ENCODE data around the gene FOXO1. TPM values are rescaled to one million over a fixed set of nuclear protein-coding genes. Genes with fewer than 3 reads are reported as not detected.

Gene FOXO1
- total and polyA plus RNA-seq, 2 experiments from 2014 or later, result 32.4 to 68.0 TPM

DNA sequence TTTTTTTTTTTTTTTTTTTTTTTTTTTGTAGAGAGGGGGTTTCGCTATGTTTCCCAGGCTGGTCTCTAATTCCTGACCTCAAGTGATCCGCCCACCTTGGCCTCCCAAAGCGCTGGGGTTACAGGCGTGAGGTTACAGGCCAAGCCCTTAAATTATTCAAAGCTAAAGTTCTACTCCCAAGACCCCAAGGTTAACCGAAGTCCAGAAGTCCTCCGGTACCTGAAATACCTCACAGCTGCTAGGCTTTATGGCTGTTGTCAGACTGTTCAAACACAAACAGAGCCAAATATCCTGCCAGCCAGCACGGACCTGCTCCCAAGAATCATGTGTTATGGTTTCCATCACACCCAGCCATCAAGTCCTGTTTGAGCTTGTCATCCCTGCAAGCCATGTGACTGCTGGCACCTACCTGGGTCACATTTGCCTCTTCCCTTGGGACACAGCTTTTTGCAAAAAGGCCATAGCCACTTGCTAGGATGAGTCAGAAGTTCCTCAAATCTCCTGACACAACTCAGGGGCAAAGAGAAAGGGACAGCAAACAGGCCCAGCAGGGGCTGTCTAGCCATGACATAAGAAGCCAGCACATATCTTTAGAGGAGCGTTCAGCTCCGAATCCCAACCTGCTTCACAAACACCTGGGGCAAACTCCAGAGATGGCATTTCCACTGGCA lies 129.9 kb downstream of the FOXO1 start:
- no peak for ATAC-seq
- no peak overlapping the region for H2AFZ ChIP-seq
- no peak overlapping the region for H3K27ac ChIP-seq (ENCODE audit: low read depth)
- Mint-ChIP-seq H3K27ac (no peak overlapping the region), H3K27me3 (ENCODE audit: insufficient read depth, low read depth, poor library complexity) (no peaks in the 10 kb centered on the region), H3K9me3 (0 out of 3 replicates have a peak, but pooled peaks cover 3% of the 10 kb centered on the region), H3K4me1 (peaks cover 28% of the 10 kb centered on the region), H3K4me3 (no peak overlapping the region), H3K36me3 (ENCODE audit: low read depth) (no peaks in the 10 kb centered on the region)
- no peaks in the 10 kb centered on the region for H4K20me1 ChIP-seq (replicated peaks; ENCODE audit: insufficient read depth)
- no peaks in the 10 kb centered on the region for H3F3A ChIP-seq (replicated peaks; ENCODE audit: low read depth)
- no peaks in the 10 kb centered on the region for H3K9me2 ChIP-seq (ENCODE audit: insufficient read depth)
- TF ChIP-seq NANOG (IDR thresholded peaks at IDR 0.05; ENCODE audit: borderline replicate concordance) (no peak), JUNB (IDR thresholded peaks at IDR 0.05; ENCODE audit: unreplicated experiment) (no peak), ZNF114 (CRISPR knock-in tag; IDR thresholded peaks at IDR 0.05) (no peak), CREB1 (CRISPR knock-in tag; IDR thresholded peaks at IDR 0.05; ENCODE audit: low read depth) (no peak), EZH2 (IDR thresholded peaks at IDR 0.05; ENCODE audit: low read depth, unreplicated experiment) (no peak), ZNF331 (CRISPR knock-in tag; IDR thresholded peaks at IDR 0.05; ENCODE audit: low read depth) (no peak), EZH2phosphoT487 (IDR thresholded peaks at IDR 0.05; ENCODE audit: unreplicated experiment) (no peak), STAT1 (IDR thresholded peaks at IDR 0.05; ENCODE audit: unreplicated experiment) (no peak), POLR2AphosphoS5 (IDR thresholded peaks at IDR 0.05; ENCODE audit: low read depth) (no peak)
- TF ChIP-seq, protein P1, sequence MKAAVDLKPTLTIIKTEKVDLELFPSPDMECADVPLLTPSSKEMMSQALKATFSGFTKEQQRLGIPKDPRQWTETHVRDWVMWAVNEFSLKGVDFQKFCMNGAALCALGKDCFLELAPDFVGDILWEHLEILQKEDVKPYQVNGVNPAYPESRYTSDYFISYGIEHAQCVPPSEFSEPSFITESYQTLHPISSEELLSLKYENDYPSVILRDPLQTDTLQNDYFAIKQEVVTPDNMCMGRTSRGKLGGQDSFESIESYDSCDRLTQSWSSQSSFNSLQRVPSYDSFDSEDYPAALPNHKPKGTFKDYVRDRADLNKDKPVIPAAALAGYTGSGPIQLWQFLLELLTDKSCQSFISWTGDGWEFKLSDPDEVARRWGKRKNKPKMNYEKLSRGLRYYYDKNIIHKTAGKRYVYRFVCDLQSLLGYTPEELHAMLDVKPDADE (IDR thresholded peaks at IDR 0.05), result no peak
- TF ChIP-seq, protein P2, sequence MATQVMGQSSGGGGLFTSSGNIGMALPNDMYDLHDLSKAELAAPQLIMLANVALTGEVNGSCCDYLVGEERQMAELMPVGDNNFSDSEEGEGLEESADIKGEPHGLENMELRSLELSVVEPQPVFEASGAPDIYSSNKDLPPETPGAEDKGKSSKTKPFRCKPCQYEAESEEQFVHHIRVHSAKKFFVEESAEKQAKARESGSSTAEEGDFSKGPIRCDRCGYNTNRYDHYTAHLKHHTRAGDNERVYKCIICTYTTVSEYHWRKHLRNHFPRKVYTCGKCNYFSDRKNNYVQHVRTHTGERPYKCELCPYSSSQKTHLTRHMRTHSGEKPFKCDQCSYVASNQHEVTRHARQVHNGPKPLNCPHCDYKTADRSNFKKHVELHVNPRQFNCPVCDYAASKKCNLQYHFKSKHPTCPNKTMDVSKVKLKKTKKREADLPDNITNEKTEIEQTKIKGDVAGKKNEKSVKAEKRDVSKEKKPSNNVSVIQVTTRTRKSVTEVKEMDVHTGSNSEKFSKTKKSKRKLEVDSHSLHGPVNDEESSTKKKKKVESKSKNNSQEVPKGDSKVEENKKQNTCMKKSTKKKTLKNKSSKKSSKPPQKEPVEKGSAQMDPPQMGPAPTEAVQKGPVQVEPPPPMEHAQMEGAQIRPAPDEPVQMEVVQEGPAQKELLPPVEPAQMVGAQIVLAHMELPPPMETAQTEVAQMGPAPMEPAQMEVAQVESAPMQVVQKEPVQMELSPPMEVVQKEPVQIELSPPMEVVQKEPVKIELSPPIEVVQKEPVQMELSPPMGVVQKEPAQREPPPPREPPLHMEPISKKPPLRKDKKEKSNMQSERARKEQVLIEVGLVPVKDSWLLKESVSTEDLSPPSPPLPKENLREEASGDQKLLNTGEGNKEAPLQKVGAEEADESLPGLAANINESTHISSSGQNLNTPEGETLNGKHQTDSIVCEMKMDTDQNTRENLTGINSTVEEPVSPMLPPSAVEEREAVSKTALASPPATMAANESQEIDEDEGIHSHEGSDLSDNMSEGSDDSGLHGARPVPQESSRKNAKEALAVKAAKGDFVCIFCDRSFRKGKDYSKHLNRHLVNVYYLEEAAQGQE (IDR thresholded peaks at IDR 0.05; ENCODE audit: unreplicated experiment), result no peak
- TF ChIP-seq, protein P3, sequence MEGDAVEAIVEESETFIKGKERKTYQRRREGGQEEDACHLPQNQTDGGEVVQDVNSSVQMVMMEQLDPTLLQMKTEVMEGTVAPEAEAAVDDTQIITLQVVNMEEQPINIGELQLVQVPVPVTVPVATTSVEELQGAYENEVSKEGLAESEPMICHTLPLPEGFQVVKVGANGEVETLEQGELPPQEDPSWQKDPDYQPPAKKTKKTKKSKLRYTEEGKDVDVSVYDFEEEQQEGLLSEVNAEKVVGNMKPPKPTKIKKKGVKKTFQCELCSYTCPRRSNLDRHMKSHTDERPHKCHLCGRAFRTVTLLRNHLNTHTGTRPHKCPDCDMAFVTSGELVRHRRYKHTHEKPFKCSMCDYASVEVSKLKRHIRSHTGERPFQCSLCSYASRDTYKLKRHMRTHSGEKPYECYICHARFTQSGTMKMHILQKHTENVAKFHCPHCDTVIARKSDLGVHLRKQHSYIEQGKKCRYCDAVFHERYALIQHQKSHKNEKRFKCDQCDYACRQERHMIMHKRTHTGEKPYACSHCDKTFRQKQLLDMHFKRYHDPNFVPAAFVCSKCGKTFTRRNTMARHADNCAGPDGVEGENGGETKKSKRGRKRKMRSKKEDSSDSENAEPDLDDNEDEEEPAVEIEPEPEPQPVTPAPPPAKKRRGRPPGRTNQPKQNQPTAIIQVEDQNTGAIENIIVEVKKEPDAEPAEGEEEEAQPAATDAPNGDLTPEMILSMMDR (conservative IDR thresholded peaks at IDR 0.05; ENCODE audit: low read depth in 2 of 2), result no peak
- TF ChIP-seq, protein P4, sequence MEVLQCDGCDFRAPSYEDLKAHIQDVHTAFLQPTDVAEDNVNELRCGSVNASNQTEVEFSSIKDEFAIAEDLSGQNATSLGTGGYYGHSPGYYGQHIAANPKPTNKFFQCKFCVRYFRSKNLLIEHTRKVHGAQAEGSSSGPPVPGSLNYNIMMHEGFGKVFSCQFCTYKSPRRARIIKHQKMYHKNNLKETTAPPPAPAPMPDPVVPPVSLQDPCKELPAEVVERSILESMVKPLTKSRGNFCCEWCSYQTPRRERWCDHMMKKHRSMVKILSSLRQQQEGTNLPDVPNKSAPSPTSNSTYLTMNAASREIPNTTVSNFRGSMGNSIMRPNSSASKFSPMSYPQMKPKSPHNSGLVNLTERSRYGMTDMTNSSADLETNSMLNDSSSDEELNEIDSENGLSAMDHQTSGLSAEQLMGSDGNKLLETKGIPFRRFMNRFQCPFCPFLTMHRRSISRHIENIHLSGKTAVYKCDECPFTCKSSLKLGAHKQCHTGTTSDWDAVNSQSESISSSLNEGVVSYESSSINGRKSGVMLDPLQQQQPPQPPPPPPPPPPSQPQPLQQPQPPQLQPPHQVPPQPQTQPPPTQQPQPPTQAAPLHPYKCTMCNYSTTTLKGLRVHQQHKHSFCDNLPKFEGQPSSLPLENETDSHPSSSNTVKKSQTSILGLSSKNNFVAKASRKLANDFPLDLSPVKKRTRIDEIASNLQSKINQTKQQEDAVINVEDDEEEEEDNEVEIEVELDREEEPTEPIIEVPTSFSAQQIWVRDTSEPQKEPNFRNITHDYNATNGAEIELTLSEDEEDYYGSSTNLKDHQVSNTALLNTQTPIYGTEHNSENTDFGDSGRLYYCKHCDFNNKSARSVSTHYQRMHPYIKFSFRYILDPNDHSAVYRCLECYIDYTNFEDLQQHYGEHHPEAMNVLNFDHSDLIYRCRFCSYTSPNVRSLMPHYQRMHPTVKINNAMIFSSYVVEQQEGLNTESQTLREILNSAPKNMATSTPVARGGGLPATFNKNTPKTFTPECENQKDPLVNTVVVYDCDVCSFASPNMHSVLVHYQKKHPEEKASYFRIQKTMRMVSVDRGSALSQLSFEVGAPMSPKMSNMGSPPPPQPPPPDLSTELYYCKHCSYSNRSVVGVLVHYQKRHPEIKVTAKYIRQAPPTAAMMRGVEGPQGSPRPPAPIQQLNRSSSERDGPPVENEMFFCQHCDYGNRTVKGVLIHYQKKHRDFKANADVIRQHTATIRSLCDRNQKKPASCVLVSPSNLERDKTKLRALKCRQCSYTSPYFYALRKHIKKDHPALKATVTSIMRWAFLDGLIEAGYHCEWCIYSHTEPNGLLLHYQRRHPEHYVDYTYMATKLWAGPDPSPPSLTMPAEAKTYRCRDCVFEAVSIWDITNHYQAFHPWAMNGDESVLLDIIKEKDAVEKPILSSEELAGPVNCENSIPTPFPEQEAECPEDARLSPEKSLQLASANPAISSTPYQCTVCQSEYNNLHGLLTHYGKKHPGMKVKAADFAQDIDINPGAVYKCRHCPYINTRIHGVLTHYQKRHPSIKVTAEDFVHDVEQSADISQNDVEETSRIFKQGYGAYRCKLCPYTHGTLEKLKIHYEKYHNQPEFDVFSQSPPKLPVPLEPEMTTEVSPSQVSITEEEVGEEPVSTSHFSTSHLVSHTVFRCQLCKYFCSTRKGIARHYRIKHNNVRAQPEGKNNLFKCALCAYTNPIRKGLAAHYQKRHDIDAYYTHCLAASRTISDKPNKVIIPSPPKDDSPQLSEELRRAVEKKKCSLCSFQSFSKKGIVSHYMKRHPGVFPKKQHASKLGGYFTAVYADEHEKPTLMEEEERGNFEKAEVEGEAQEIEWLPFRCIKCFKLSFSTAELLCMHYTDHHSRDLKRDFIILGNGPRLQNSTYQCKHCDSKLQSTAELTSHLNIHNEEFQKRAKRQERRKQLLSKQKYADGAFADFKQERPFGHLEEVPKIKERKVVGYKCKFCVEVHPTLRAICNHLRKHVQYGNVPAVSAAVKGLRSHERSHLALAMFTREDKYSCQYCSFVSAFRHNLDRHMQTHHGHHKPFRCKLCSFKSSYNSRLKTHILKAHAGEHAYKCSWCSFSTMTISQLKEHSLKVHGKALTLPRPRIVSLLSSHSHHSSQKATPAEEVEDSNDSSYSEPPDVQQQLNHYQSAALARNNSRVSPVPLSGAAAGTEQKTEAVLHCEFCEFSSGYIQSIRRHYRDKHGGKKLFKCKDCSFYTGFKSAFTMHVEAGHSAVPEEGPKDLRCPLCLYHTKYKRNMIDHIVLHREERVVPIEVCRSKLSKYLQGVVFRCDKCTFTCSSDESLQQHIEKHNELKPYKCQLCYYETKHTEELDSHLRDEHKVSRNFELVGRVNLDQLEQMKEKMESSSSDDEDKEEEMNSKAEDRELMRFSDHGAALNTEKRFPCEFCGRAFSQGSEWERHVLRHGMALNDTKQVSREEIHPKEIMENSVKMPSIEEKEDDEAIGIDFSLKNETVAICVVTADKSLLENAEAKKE (CRISPR knock-in tag; IDR thresholded peaks at IDR 0.05), result no peak
- H3K27me3 ChIP-seq (ENCODE audit: insufficient read depth), result no peaks in the 10 kb centered on the region
- no peaks in the 10 kb centered on the region for H3K36me3 ChIP-seq (ENCODE audit: insufficient read depth)
- H3K4me2 ChIP-seq, result no peak overlapping the region
- H3K4me3 ChIP-seq, result no peak overlapping the region
- H3K79me2 ChIP-seq (replicated peaks; ENCODE audit: insufficient read depth), result no peaks in the 10 kb centered on the region
- peaks cover 10% of the 10 kb centered on the region for H3K4me1 ChIP-seq (ENCODE audit: insufficient read depth)
- DNase-seq (ENCODE audit: low spot score), result no peak
